ENCODE measurements around the gene CPEB3. TPM values are rescaled to one million over a fixed set of nuclear protein-coding genes. Genes with fewer than 3 reads are reported as not detected.

Gene CPEB3
- total RNA-seq, 1 experiment from 2014 or later: 1.0 TPM

GRCh38 chr10:92156874-92157773, 133.8 kb downstream of the CPEB3 start:
- no peak overlapping the region for H3K9ac ChIP-seq (ENCODE audit: extremely low read depth, insufficient read length, low read length)
- H3K4me1 ChIP-seq (ENCODE audit: insufficient read depth, low read length): no peaks in the 10 kb centered on the region
- no peaks in the 10 kb centered on the region for H4K20me1 ChIP-seq (ENCODE audit: control insufficient read depth, insufficient read depth, insufficient read length)
- H3K4me2 ChIP-seq (ENCODE audit: insufficient read depth, insufficient read length, low read length): no peak overlapping the region
- no peak overlapping the region for H2AFZ ChIP-seq (ENCODE audit: low read length)
- Mint-ChIP-seq H3K36me3 (ENCODE audit: insufficient read depth in 1 of 3, low read depth in 3 of 3) (no peaks in the 10 kb centered on the region), H3K27me3 (ENCODE audit: low read depth) (no peaks in the 10 kb centered on the region), H3K4me1 (no peaks in the 10 kb centered on the region), H3K27ac (no peak overlapping the region), H3K4me3 (no peak overlapping the region), H3K9me3 (no peaks in the 10 kb centered on the region)
- H3K27ac ChIP-seq (ENCODE audit: insufficient read length, low read depth, low read length): no peak overlapping the region
- H3K79me2 ChIP-seq (ENCODE audit: insufficient read depth, low read length): no peaks in the 10 kb centered on the region
- no peak overlapping the region for H2BK5ac ChIP-seq (ENCODE audit: insufficient read length, low read length)
- H4K8ac ChIP-seq (replicated peaks; ENCODE audit: insufficient read length, low read depth, low read length): no peak overlapping the region
- no peak overlapping the region for H2BK12ac ChIP-seq (ENCODE audit: insufficient read length, low read depth, low read length)
- H3T11ph ChIP-seq (ENCODE audit: low read length): no peak overlapping the region
- H3K4ac ChIP-seq (ENCODE audit: low read depth, low read length): no peak overlapping the region
- WGBS (ENCODE audit: extremely low coverage, insufficient read length, low lambda C conversion rate): no CpG with 5 or more reads among the region's 8 CpGs
- no peak for TF ChIP-seq CTCF (conservative IDR thresholded peaks at IDR 0.05)
- no peaks in the 10 kb centered on the region for H3K23me2 ChIP-seq (ENCODE audit: insufficient read length, low read depth, low read length, poor library complexity, severe bottlenecking)
- H4K91ac ChIP-seq (ENCODE audit: insufficient read length, low read depth, low read length): no peak overlapping the region
- H2AK5ac ChIP-seq (ENCODE audit: insufficient read length, low read length): no peak overlapping the region
- no peak overlapping the region for H2BK20ac ChIP-seq (ENCODE audit: low read depth, low read length, poor library complexity, severe bottlenecking)
- no peak overlapping the region for H4K5ac ChIP-seq (ENCODE audit: insufficient read length, low read depth, low read length)
- H3K9me3 ChIP-seq (ENCODE audit: control insufficient read depth, low read depth, low read length): no peaks in the 10 kb centered on the region
- H3K18ac ChIP-seq (ENCODE audit: insufficient read length, low read depth, low read length): no peak overlapping the region
- H3K56ac ChIP-seq (ENCODE audit: insufficient read length, low read depth, low read length): no peak overlapping the region
- H3K23ac ChIP-seq (ENCODE audit: insufficient read length, low read depth, low read length): no peak overlapping the region
- DNase-seq: no peak
- no peak overlapping the region for H2BK120ac ChIP-seq (ENCODE audit: low read depth, low read length, poor library complexity, severe bottlenecking)
- no peak overlapping the region for H3K14ac ChIP-seq (ENCODE audit: insufficient read depth, low read length)
- no peaks in the 10 kb centered on the region for H3K79me1 ChIP-seq (ENCODE audit: insufficient read depth, low read depth, low read length, poor library complexity, severe bottlenecking)
- H2BK15ac ChIP-seq (ENCODE audit: low read depth, low read length): no peak overlapping the region
- no peaks in the 10 kb centered on the region for H3K27me3 ChIP-seq (ENCODE audit: insufficient read depth, low read length)
